Suppressor macrophage (primary cell): Measurements from ENCODE around the gene EXOSC3.
"Not testable (repeated sequence)": the region's sequence is repeated elsewhere in the genome, so short reads cannot be mapped to it uniquely, and the experiment has no call there.

Source experiments
- DNase-seq, 4 experiments: peaks; one replicate each; pipeline ENCODE4 v3.0.0-alpha.2; 2020 to 2022

Gene EXOSC3

DNA sequence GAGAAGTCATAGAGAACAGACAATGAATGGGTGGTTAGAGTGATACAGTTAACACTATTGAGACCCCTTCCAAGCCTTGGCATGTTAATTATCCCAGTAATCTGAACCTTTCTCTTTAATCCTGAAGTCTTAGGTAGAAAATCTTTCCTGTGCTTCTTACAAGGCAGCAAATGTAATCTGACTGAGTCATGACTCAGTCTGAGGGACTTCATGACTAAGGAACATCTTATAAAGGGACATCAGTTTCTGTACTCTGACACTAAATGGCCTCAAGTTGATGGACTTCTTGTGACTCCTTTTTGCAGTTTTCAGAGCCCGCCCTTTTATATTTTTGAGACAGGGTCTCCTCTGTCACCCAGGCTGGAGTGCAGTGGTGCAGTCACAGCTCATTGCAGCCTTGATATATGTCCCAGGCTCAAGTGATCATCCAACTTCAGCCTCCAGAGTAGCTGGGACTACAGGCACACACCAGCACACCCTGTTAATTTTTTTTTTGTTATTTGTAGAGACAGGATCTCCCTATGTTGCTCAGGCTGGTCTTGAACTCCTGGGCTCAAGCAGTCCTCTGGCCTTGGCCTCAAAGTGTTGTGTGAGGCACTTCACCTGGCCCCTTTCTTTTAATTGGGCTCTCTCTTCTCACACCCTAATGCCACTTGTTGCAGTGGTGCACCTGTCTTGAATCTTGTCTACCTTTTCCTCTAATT is 9.5 kb downstream of the EXOSC3 start:
- DNase-seq, result no peak

DNA sequence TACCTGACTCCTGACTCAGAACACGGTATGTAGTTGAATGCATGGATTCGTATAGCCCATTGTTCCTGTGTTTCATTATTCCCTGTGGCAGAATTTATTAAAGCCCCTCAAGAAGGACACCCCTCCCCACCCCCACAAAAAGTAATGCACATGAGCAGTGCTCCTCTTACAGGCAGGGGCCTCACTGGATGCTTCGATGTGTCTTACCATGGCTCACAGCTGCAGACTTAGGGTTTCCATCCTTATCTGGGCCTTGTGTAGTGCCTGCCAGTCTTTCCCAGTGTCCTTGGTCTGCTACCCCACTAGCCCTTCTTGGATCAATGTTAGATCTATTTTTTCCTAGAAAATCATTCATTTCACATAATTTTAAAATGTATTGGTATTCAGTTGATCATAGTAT is 14.9 kb downstream of the EXOSC3 start:
- DNase-seq, result no peak

DNA sequence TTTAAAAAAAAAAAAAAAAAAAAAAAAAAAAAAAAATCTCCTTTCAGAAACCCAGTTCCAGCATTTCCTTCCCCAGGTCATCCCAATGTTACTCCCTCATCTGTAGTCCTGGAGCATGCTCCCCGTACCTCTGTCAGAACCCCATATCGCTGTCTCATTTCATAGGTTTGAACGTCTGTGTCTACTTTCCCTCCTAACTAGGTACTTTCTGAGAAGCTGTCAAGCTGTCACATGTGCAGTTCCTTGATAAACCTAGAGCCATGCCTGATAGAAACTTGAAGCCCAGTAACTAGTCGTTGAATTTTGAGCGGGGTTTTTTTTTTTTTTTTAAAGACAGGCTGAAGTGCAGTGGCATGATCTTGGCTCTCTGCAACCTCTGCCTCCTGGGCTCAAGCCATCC is 15.6 kb downstream of the EXOSC3 start:
- DNase-seq, result no peak

DNA sequence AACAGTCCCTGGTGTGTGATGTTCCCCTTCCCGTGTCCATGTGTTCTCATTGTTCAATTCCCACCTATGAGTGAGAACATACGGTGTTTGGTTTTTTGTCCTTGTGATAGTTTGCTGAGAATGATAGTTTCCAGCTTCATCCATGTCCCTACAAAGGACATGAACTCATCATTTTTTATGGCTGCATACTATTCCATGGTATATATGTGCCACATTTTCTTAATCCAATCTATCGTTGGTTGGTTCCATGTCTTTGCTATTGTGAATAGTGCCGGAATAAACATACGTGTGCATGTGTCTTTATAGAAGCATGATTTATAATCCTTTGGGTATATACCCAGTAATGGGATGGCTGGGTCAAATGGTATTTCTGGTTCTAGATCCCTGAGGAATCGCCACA is 19.6 kb downstream of the EXOSC3 start:
- not testable (repeated sequence) for DNase-seq

DNA sequence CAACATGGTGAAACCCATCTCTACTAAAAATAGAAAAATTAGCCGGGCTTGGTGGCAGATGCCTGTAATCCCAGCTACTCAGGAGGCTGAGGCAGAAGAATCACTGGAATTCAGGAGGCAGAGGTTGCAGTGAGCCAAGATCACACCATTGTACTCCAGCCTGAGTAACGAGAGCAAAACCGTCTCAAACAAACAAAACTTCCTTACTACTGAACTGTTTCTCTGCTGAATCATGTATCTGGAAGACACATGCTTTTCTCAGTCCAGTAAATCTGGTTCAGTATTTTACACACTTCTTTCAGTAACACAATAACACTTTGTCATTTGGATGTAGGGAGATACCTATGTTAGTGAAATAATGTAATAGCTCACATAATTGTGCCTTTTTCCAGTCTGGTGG is 23.4 kb downstream of the EXOSC3 start:
- no peak for DNase-seq

DNA sequence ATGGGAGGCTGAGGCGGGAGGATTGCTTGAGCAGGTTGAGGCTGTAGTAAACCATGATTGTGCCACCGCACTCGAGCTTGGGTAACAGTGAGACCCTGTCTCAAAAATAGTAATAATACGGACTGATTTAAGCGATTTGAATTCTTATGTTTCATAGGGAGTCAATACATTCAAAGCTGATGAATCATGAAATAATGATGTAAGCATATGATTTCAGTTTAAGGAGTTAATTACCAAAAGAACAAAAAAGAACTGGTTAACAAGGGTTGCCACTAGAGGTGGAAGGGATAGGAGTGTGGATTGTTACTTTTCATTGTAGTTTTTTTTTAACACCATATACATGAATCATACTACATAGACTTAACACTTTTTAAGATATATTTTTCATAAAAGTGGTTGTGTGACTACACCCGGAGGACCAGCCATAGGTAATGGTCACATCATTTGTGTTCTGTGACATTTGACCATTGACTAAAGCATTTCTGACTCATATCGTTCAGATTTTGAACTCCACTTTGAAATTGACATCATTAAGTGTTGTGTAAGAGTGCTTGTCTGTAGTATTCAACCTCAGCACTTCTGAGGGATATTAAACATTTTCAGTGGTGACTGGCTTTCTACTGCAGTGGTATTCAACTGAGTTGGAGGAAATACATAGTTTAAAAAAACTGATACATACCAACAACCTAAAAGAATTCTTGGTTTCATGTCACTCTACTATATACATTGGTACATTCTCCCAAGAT is 24.3 kb downstream of the EXOSC3 start:
- DNase-seq, result peak in 2 of 4 experiments; percentile 28 to 54

- no peak for DNase-seq
Observed at GRCh38 chr9:37758747-37759146, 26.1 kb downstream of the EXOSC3 start.

- DNase-seq, result peak; percentile 70 to 89 (median 80)
Observed at GRCh38 chr9:37753489-37754190, 31.2 kb downstream of the EXOSC3 start, which contains the start of gene TRMT10B. Gene TRMT10B, plus strand, starts transcription at chr9:37753805. Its CDS starts 8,127 bp downstream, at chr9:37761932.

- no peak for DNase-seq
Observed at GRCh38 chr9:37752642-37753488, 32.0 kb downstream of the EXOSC3 start.

- not testable (repeated sequence) for DNase-seq
Observed at GRCh38 chr9:37752112-37752511, 32.8 kb downstream of the EXOSC3 start.

DNA sequence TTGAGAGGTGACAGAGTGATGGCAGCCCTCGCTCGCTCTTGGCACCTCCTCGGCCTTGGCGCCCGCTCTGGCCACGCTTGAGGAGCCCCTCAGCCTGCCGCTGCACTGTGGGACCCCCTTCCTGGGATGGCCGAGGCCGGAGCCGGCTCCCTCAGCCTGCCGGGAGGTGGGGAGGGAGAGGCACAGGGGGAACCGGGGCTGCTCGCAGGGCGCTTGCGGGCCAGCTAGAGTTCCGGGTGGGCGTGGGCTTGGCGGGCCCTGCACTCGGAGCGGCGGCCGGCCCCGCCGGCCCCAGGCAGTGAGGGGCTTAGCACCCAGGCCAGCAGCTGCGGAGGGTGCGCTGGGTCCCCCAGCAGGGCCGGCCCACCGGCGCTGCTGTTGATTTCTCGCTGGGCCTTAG is 33.2 kb downstream of the EXOSC3 start:
- not testable (repeated sequence) for DNase-seq

DNA sequence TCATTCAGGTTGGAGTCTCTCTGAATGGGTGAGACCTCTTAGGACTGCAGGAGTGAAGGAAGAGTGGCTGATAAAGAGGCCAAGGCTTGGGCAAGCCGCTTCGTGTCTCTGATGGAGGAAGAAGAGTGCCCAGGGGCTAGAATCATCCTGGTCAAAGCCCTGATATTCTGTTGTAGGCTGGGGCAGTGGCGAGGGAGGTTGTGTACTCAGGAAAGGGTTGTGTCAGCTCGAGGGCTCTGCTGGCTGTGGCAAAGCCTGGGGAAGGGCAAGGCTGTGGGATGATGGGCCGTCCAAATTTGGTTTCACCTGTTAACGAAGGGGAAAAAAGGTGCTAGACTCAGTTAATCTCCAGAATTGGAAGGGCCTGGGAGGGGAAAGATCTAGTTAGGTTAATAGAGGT is 33.7 kb downstream of the EXOSC3 start:
- DNase-seq, result no peak

- no peak for DNase-seq
Observed at GRCh38 chr9:37749129-37749528, 35.7 kb downstream of the EXOSC3 start.

GRCh38 chr9:37747271-37747753 is 37.6 kb downstream of the EXOSC3 start:
- peak; percentile 72 to 80 (median 75) for DNase-seq

- DNase-seq, result no peak
Observed at GRCh38 chr9:37746448-37747270, 38.2 kb downstream of the EXOSC3 start.

GRCh38 chr9:37745970-37746369 is 38.9 kb downstream of the EXOSC3 start:
- no peak for DNase-seq

- no peak for DNase-seq
Observed at GRCh38 chr9:37740631-37741328, 44.1 kb downstream of the EXOSC3 start.

DNA sequence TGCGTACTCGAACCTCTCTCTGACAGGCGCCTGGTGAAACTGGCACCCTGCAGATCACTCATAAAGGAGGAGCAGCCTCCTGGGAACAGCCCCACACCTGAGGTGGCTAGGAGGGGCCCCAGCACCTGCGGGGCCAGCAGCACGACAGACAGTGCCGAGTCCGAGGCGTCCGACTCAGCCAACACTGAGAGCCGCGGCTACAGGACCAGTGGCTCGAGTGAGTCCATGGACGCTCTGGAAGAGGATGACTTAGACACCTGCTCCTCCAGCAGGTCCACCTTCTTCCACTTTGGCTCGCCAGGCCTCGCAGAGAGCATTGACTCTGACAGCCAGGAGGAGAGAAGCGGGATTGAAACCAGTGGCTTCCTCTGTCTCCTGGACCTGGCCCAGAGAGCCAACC is 44.7 kb downstream of the EXOSC3 start:
- no peak for DNase-seq

GRCh38 chr9:37739222-37739621 is 45.6 kb downstream of the EXOSC3 start:
- no peak for DNase-seq

GRCh38 chr9:37732952-37733351 is 51.9 kb downstream of the EXOSC3 start:
- no peak for DNase-seq
